IMR-90 (cell line): Measurements from ENCODE around the gene BTLA. TPM values are rescaled to one million over a fixed set of nuclear protein-coding genes. Genes with fewer than 3 reads are reported as not detected.

Experiments used
- ATAC-seq: fragments of 200-7000 bp; cut with Tn5 transposase; 2 replicates; pipeline ENCODE4 v1.9.1; 2020; ENCODE audit warnings: low read depth, mild to moderate bottlenecking, moderate library complexity
- BruUV-seq: library from RNA; stranded (reverse); fragments of 400-500 nt; replicated peaks from 2 replicates; lab custom pipeline; 2021; lab: Mats Ljungman, UMichigan
- CTCF ChIA-PET: fragments of 300-600 bp; formaldehyde crosslinking; extraction: SDS; loops from one replicate; lab custom pipeline; 2021; ENCODE audit warnings: antibody characterized with exemption; lab: Yijun Ruan, JAX
- POLR2A ChIA-PET: fragments of 300-600 bp; sonication (Branson Sonifier 250); formaldehyde crosslinking; loops from one replicate; lab custom pipeline; 2022; ENCODE audit warnings: antibody characterized with exemption; ENCODE audit not compliant: unreplicated experiment; lab: Charles Lee
- DNase-seq: peaks from one replicate; pipeline ENCODE4 v3.0.0; 2013
- H2AFZ ChIP-seq: replicated peaks from 2 replicates; pipeline ENCODE3; 2013; ENCODE audit warnings: low read length, mild to moderate bottlenecking; ENCODE audit not compliant: poor library complexity
- H2AK5ac ChIP-seq: 2 replicates; pipeline ENCODE4 v1.6.1; 2013; ENCODE audit warnings: low read depth, low read length, inconsistent platforms
- H2AK9ac ChIP-seq: replicated peaks from 2 replicates; pipeline ENCODE3; 2013; ENCODE audit warnings: mild to moderate bottlenecking, low read depth, low read length, moderate library complexity; ENCODE audit not compliant: poor library complexity
- H2BK120ac ChIP-seq: 2 replicates; pipeline ENCODE4 v1.6.1; 2013; ENCODE audit warnings: low read depth, low read length, inconsistent platforms
- H2BK15ac ChIP-seq: 3 replicates; pipeline ENCODE4 v1.6.1; 2013; ENCODE audit warnings: low read depth, low read length, inconsistent platforms
- H2BK20ac ChIP-seq: 2 replicates; pipeline ENCODE4 v1.6.1; 2013; ENCODE audit warnings: low read depth, mild to moderate bottlenecking, inconsistent platforms, low read length, moderate library complexity
- H2BK5ac ChIP-seq: 2 replicates; pipeline ENCODE4 v1.6.1; 2013; ENCODE audit warnings: mild to moderate bottlenecking, low read depth, low read length, inconsistent platforms; ENCODE audit not compliant: poor library complexity, severe bottlenecking
- H3K14ac ChIP-seq: replicated peaks from 2 replicates; pipeline ENCODE4 v1.6.1; 2013; ENCODE audit warnings: low read depth, low read length, inconsistent platforms
- H3K18ac ChIP-seq: 2 replicates; pipeline ENCODE4 v1.6.1; 2013; ENCODE audit warnings: low read depth, low read length, control low read depth
- H3K23ac ChIP-seq: 2 replicates; pipeline ENCODE4 v1.6.1; 2013; ENCODE audit warnings: low read depth, low read length, inconsistent platforms
- H3K27ac ChIP-seq: 2 replicates; pipeline ENCODE4 v1.5.1; 2013; ENCODE audit warnings: mild to moderate bottlenecking, control low read depth, low read length; ENCODE audit not compliant: insufficient read depth
- H3K27me3 ChIP-seq: 2 replicates; pipeline ENCODE4 v1.6.1; 2013; ENCODE audit warnings: low read length; ENCODE audit not compliant: control insufficient read depth, insufficient read depth
- H3K36me3 ChIP-seq: 2 replicates; pipeline ENCODE4 v1.6.1; 2013; ENCODE audit warnings: low read length, mixed read lengths; ENCODE audit not compliant: control insufficient read depth, insufficient read depth
- H3K4ac ChIP-seq: 2 replicates; pipeline ENCODE4 v1.6.1; 2013; ENCODE audit warnings: low read depth, low read length, inconsistent platforms
- H3K4me1 ChIP-seq: 2 replicates; pipeline ENCODE4 v1.6.1; 2013; ENCODE audit warnings: low read length, mixed read lengths; ENCODE audit not compliant: control insufficient read depth, insufficient read depth
- H3K4me2 ChIP-seq: 2 replicates; pipeline ENCODE4 v1.6.1; 2013; ENCODE audit warnings: low read depth, mild to moderate bottlenecking, control low read depth, low read length, moderate library complexity
- H3K4me3 ChIP-seq: 2 replicates; pipeline ENCODE4 v1.5.1; 2013; ENCODE audit warnings: low read depth, mild to moderate bottlenecking, control low read depth, low read length, moderate library complexity; ENCODE audit not compliant: insufficient read depth
- H3K56ac ChIP-seq: 2 replicates; pipeline ENCODE4 v1.6.1; 2013; ENCODE audit warnings: low read length, inconsistent platforms; ENCODE audit not compliant: insufficient read depth; ENCODE audit errors: extremely low read depth
- H3K79me1 ChIP-seq, 2 experiments: 2 replicates each; pipeline ENCODE4 v1.6.1; 2013; ENCODE audit warnings: low read length in 2 of 2, inconsistent platforms in 1 of 2, low read depth in 1 of 2
- H3K9ac ChIP-seq: 2 replicates; pipeline ENCODE4 v1.6.1; 2013; ENCODE audit warnings: low read depth, low read length, control low read depth
- H3K9me1 ChIP-seq: 2 replicates; pipeline ENCODE4 v1.6.1; 2013; ENCODE audit warnings: low read length, inconsistent platforms; ENCODE audit not compliant: insufficient read depth
- H3K9me3 ChIP-seq: 2 replicates; pipeline ENCODE4 v1.6.1; 2013; ENCODE audit warnings: low read length; ENCODE audit not compliant: control insufficient read depth, insufficient read depth
- H4K20me1 ChIP-seq: 2 replicates; pipeline ENCODE4 v1.6.1; 2013; ENCODE audit warnings: low read length, inconsistent platforms; ENCODE audit not compliant: insufficient read depth
- H4K5ac ChIP-seq: 2 replicates; pipeline ENCODE4 v1.6.1; 2013; ENCODE audit warnings: mild to moderate bottlenecking, low read depth, low read length, control low read depth
- H4K8ac ChIP-seq, 2 experiments: 2 replicates each; pipeline ENCODE4 v1.6.1; 2013; ENCODE audit warnings: low read depth in 2 of 2, low read length in 2 of 2, control low read depth in 1 of 2, inconsistent platforms in 1 of 2
- H4K91ac ChIP-seq: 2 replicates; pipeline ENCODE4 v1.6.1; 2013; ENCODE audit warnings: low read depth, low read length, inconsistent platforms; ENCODE audit not compliant: insufficient read depth
- BHLHE40 ChIP-seq: fragments of 150-350 bp; IDR thresholded peaks from 2 replicates; pipeline ENCODE4 v1.6.1; 2016; ENCODE audit warnings: mild to moderate bottlenecking, low read depth, low read length
- CEBPB ChIP-seq: IDR thresholded peaks from 2 replicates; pipeline ENCODE4 v1.6.1; 2012; ENCODE audit warnings: low read depth, low read length, improper control_type of control experiment
- CHD1 ChIP-seq: IDR thresholded peaks from 2 replicates; pipeline ENCODE4 v1.6.1; 2012; ENCODE audit warnings: low read depth, low read length, improper control_type of control experiment
- MAFK ChIP-seq: IDR thresholded peaks from 2 replicates; pipeline ENCODE4 v1.6.1; 2012; ENCODE audit warnings: low read depth, low read length, improper control_type of control experiment
- MAZ ChIP-seq: IDR thresholded peaks from 2 replicates; pipeline ENCODE4 v1.6.1; 2012; ENCODE audit warnings: low read depth, mild to moderate bottlenecking, low read length, improper control_type of control experiment, moderate library complexity, borderline replicate concordance
- MXI1 ChIP-seq: IDR thresholded peaks from 2 replicates; pipeline ENCODE4 v1.6.1; 2012; ENCODE audit warnings: low read depth, mild to moderate bottlenecking, low read length, moderate library complexity, borderline replicate concordance
- NFE2L2 ChIP-seq: fragments of 150-350 bp; IDR thresholded peaks from 2 replicates; pipeline ENCODE4 v1.6.1; 2016; ENCODE audit warnings: low read depth, mild to moderate bottlenecking, low read length
- POLR2A ChIP-seq: IDR thresholded peaks from 2 replicates; pipeline ENCODE4 v1.6.1; 2012; ENCODE audit warnings: mild to moderate bottlenecking, low read depth, low read length
- RCOR1 ChIP-seq: IDR thresholded peaks from 2 replicates; pipeline ENCODE4 v1.6.1; 2012; ENCODE audit warnings: mild to moderate bottlenecking, low read length, improper control_type of control experiment; ENCODE audit not compliant: insufficient replicate concordance
- RFX5 ChIP-seq: IDR thresholded peaks from 2 replicates; pipeline ENCODE4 v1.8.0; 2012; ENCODE audit warnings: low read depth, mild to moderate bottlenecking, low read length, moderate library complexity
- SMC3 ChIP-seq: fragments of 150-350 bp; IDR thresholded peaks from 2 replicates; pipeline ENCODE4 v1.6.1; 2016; ENCODE audit warnings: low read depth, mild to moderate bottlenecking, antibody characterized with exemption, low read length, moderate library complexity
- dilution Hi-C: fragments of 300-500 bp; cut with HindIII; formaldehyde crosslinking; loops from one replicate; pipeline ENCODE4 v1.14.3; 2018; ENCODE audit warnings: low sequenced_read_pairs; ENCODE audit not compliant: unreplicated experiment
- in situ Hi-C: fragments of 300-500 bp; cut with MboI; formaldehyde crosslinking; loops from 3 replicates; pipeline ENCODE4 v1.14.3; 2019; ENCODE audit warnings: low sequenced_read_pairs, inconsistent platforms, mixed read lengths
- intact Hi-C: fragments of 100-400 bp; cut with micrococcal nuclease; formaldehyde crosslinking; loops from 2 replicates; pipeline ENCODE4 v1.10.0; 2022
- polyA plus RNA-seq, 3 experiments: library from polyadenylated mRNA; depleted of rRNA; stranded (reverse); fragments of >200 nt; gene quantifications; 2 replicates each; pipeline ENCODE4 v1.2.3, GENCODE V29; 2012; ENCODE audit warnings: low replicate concordance in 1 of 3
- total RNA-seq: library from RNA; depleted of rRNA; stranded (reverse); fragments of >200 nt; gene quantifications from 2 replicates; pipeline ENCODE4 v1.2.3, GENCODE V29; 2012

The BTLA gene
- total and polyA plus RNA-seq, 2 of the 4 experiments (the other 2 are of a cell fraction) = not detected

GRCh38 chr3:112512320-112512719, 13.0 kb upstream of the BTLA start:
- H2BK20ac ChIP-seq = no peak overlapping the region
- H4K91ac ChIP-seq = no peak overlapping the region
- in situ Hi-C loops (loop anchor here (25.0 kb wide), 1 partner anchor 375 kb away; the partner anchor contains the start of gene GCSAM), dilution Hi-C loops (loop anchor here (25.0 kb wide), 1 partner anchor 200 kb away; no protein-coding TSS in a partner anchor), intact Hi-C loops (no loop called here)
- no peaks in the 10 kb centered on the region for H4K20me1 ChIP-seq
- no peak overlapping the region for H3K9ac ChIP-seq
- no peak overlapping the region for H3K27ac ChIP-seq
- no peak overlapping the region for H2AK5ac ChIP-seq
- no peaks in the 10 kb centered on the region; the same call in 1 of the 2 replicates for H3K27me3 ChIP-seq
- ChIA-PET POLR2A (no interaction called here), CTCF (interaction anchor here (0.5 kb wide), 1 partner anchor 117 kb away, joined by 4 read pairs; no protein-coding TSS in a partner anchor)
- no peaks in the 10 kb centered on the region for H3K9me3 ChIP-seq
- H2BK120ac ChIP-seq = no peak overlapping the region
- no peak overlapping the region for H2BK5ac ChIP-seq
- H3K4me1 ChIP-seq = no peaks in the 10 kb centered on the region
- no peak overlapping the region for H3K4ac ChIP-seq
- H3K4me2 ChIP-seq = no peak overlapping the region
- no peak overlapping the region for H3K14ac ChIP-seq
- H2BK15ac ChIP-seq = no peak overlapping the region
- no peaks in the 10 kb centered on the region for H3K36me3 ChIP-seq
- no peak overlapping the region for H2AFZ ChIP-seq
- no TSS peak for BruUV-seq
- TF ChIP-seq MAZ (no peak), RCOR1 (no peak), RFX5 (no peak), MXI1 (no peak), BHLHE40 (no peak), MAFK (no peak), SMC3 (no peak), CEBPB (no peak), POLR2A (no peak), CHD1 (no peak), NFE2L2 (no peak)
- no peak overlapping the region for H3K18ac ChIP-seq
- DNase-seq (no peak), ATAC-seq (no peak)
- no peak overlapping the region for H2AK9ac ChIP-seq
- H3K79me1 ChIP-seq = no peaks in the 10 kb centered on the region
- no peak overlapping the region for H3K56ac ChIP-seq
- H3K23ac ChIP-seq = no peak overlapping the region
- no peak overlapping the region for H3K4me3 ChIP-seq
- no peak overlapping the region for H4K8ac ChIP-seq
- H4K5ac ChIP-seq = no peak overlapping the region
- no peaks in the 10 kb centered on the region for H3K9me1 ChIP-seq
